ENCODE data around the gene ERMARD. TPM values are rescaled to one million over a fixed set of nuclear protein-coding genes. Genes with fewer than 3 reads are reported as not detected.

ERMARD gene
- total and polyA plus RNA-seq, 2 experiments from 2014 or later, result 15.6 to 22.0 TPM

- Histone ChIP-seq H3K4me3 (no peak overlapping the region), H3K27ac (no peak overlapping the region), H3K27me3 (replicated peaks; ENCODE audit: insufficient read depth) (no peaks in the 10 kb centered on the region; the same call in 1 of the 2 replicates), H3K9me3 (ENCODE audit: low read depth) (no peaks in the 10 kb centered on the region), H3K36me3 (ENCODE audit: low read depth) (no peaks in the 10 kb centered on the region), H3K4me2 (ENCODE audit: unreplicated experiment) (no peak overlapping the region), H3K9ac (no peak overlapping the region), H3K4me1 (ENCODE audit: insufficient read depth) (no peaks in the 10 kb centered on the region), H2AFZ (no peak overlapping the region), H3F3A (ENCODE audit: insufficient read depth) (no peaks in the 10 kb centered on the region), H4K20me1 (ENCODE audit: insufficient read depth) (no peaks in the 10 kb centered on the region), H3K9me2 (ENCODE audit: insufficient read depth) (no peaks in the 10 kb centered on the region), H3K79me2 (ENCODE audit: insufficient read depth) (no peaks in the 10 kb centered on the region)
- no peak for TF ChIP-seq EZH2 (IDR thresholded peaks at IDR 0.05; ENCODE audit: insufficient read depth, poor library complexity, severe bottlenecking)
- no peak for TF ChIP-seq EZH2phosphoT487 (IDR thresholded peaks at IDR 0.05; ENCODE audit: insufficient read depth, low read depth)
- in situ Hi-C loops (cut with MboI), result no loop called here
- no peak for DNase-seq
Measured at GRCh38 chr6:169741344-169741743, 10.1 kb upstream of the ERMARD start.

- in situ Hi-C loops (cut with MboI), result no loop called here
- no peaks in the 10 kb centered on the region for H3K36me3 ChIP-seq (ENCODE audit: low read depth)
- no peak for DNase-seq
- H3K9me3 ChIP-seq (ENCODE audit: low read depth), result no peaks in the 10 kb centered on the region
- no peaks in the 10 kb centered on the region for H3K9me2 ChIP-seq (ENCODE audit: insufficient read depth)
- H3K4me3 ChIP-seq, result no peak overlapping the region
- WGBS, 2 experiments (ENCODE audit: low coverage in 1 of 2, low lambda C conversion rate in 2 of 2, missing lambda C conversion rate in 2 of 2), result 55 to 58% methylated on average over 3 of the region's 3 CpGs
- no peak overlapping the region for H3K9ac ChIP-seq
- H3K4me1 ChIP-seq (ENCODE audit: insufficient read depth), result peaks cover 6% of the 10 kb centered on the region; the same call in 1 of the 2 replicates
- H3K27me3 ChIP-seq (replicated peaks; ENCODE audit: insufficient read depth), result no peaks in the 10 kb centered on the region
- 0 out of 2 replicates have a peak, but pooled peaks cover 4% of the 10 kb centered on the region for H3F3A ChIP-seq (ENCODE audit: insufficient read depth)
- H4K20me1 ChIP-seq (ENCODE audit: insufficient read depth), result no peaks in the 10 kb centered on the region
- H2AFZ ChIP-seq, result no peak overlapping the region
- TF ChIP-seq EZH2phosphoT487 (IDR thresholded peaks at IDR 0.05; ENCODE audit: insufficient read depth, low read depth) (no peak), EZH2 (IDR thresholded peaks at IDR 0.05; ENCODE audit: insufficient read depth, poor library complexity, severe bottlenecking) (no peak)
- H3K4me2 ChIP-seq (ENCODE audit: unreplicated experiment), result no peak overlapping the region
- peaks cover 8% of the 10 kb centered on the region for H3K79me2 ChIP-seq (ENCODE audit: insufficient read depth)
- no peak overlapping the region for H3K27ac ChIP-seq
Measured at GRCh38 chr6:169745405-169745804, 6.0 kb upstream of the ERMARD start.

DNA sequence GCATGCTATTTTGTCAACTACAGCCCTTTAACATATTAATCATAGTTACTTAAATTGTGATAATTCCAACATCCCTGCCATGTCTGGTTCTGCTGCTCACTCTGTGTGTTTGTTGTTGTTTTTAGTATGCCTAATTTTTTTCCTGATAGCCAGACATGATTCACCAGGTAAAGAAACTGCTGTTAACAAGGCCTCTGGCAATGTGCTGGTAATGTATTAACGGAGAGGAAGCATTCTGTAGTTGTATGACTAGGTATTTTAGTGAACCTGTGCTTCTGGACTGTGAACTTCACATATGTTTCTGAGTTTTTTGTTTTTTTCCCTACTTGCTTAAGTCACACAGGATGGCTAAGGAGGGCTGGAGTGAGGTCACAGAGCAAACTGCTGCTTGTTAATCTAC is 4.9 kb upstream of the ERMARD start:
- H2AFZ ChIP-seq, result no peak overlapping the region
- H3K79me2 ChIP-seq (ENCODE audit: insufficient read depth), result peaks cover 17% of the 10 kb centered on the region
- WGBS, 2 experiments (ENCODE audit: low coverage in 1 of 2, low lambda C conversion rate in 2 of 2, missing lambda C conversion rate in 2 of 2), result 94 to 100% methylated on average over 1 of the region's 1 CpG
- in situ Hi-C loops (cut with MboI), result no loop called here
- DNase-seq, result no peak
- 0 out of 2 replicates have a peak, but pooled peaks cover 4% of the 10 kb centered on the region for H3F3A ChIP-seq (ENCODE audit: insufficient read depth)
- H3K9me3 ChIP-seq (ENCODE audit: low read depth), result no peaks in the 10 kb centered on the region
- TF ChIP-seq EZH2 (IDR thresholded peaks at IDR 0.05; ENCODE audit: insufficient read depth, poor library complexity, severe bottlenecking) (no peak), EZH2phosphoT487 (IDR thresholded peaks at IDR 0.05; ENCODE audit: insufficient read depth, low read depth) (no peak)
- no peaks in the 10 kb centered on the region for H4K20me1 ChIP-seq (ENCODE audit: insufficient read depth)
- H3K9me2 ChIP-seq (ENCODE audit: insufficient read depth), result no peaks in the 10 kb centered on the region
- H3K4me1 ChIP-seq (ENCODE audit: insufficient read depth), result peaks cover 10% of the 10 kb centered on the region; the same call in 1 of the 2 replicates
- H3K4me2 ChIP-seq (ENCODE audit: unreplicated experiment), result no peak overlapping the region
- H3K9ac ChIP-seq, result no peak overlapping the region
- no peaks in the 10 kb centered on the region for H3K36me3 ChIP-seq (ENCODE audit: low read depth)
- no peak overlapping the region for H3K27ac ChIP-seq
- no peaks in the 10 kb centered on the region for H3K27me3 ChIP-seq (replicated peaks; ENCODE audit: insufficient read depth)
- no peak overlapping the region for H3K4me3 ChIP-seq

GRCh38 chr6:169752074-169752623 is 727 bp downstream of the ERMARD start:
- H3K27me3 ChIP-seq (replicated peaks; ENCODE audit: insufficient read depth), result no peaks in the 10 kb centered on the region
- in situ Hi-C loops (cut with MboI), result no loop called here
- 0 to 3% methylated on average over 18 to 19 of the region's 19 CpGs for WGBS, 2 experiments (ENCODE audit: low coverage in 1 of 2, low lambda C conversion rate in 2 of 2, missing lambda C conversion rate in 2 of 2)
- no peaks in the 10 kb centered on the region for H3K9me3 ChIP-seq (ENCODE audit: low read depth)
- H3K9me2 ChIP-seq (ENCODE audit: insufficient read depth), result no peaks in the 10 kb centered on the region
- TF ChIP-seq EZH2phosphoT487 (IDR thresholded peaks at IDR 0.05; ENCODE audit: insufficient read depth, low read depth) (no peak), EZH2 (IDR thresholded peaks at IDR 0.05; ENCODE audit: insufficient read depth, poor library complexity, severe bottlenecking) (no peak)
- H3K9ac ChIP-seq, result peak overlapping the region; percentile 97
- H3F3A ChIP-seq (ENCODE audit: insufficient read depth), result 0 out of 2 replicates have a peak, but pooled peaks cover 4% of the 10 kb centered on the region
- peak; percentile 49 for DNase-seq
- H3K36me3 ChIP-seq (ENCODE audit: low read depth), result 0 out of 2 replicates have a peak, but pooled peaks cover 4% of the 10 kb centered on the region
- peak overlapping the region; percentile 90 for H3K4me2 ChIP-seq (ENCODE audit: unreplicated experiment)
- H3K4me1 ChIP-seq (ENCODE audit: insufficient read depth), result peaks cover 17% of the 10 kb centered on the region
- H3K27ac ChIP-seq, result peak overlapping the region; percentile 92
- peaks cover 31% of the 10 kb centered on the region for H3K79me2 ChIP-seq (ENCODE audit: insufficient read depth)
- no peaks in the 10 kb centered on the region for H4K20me1 ChIP-seq (ENCODE audit: insufficient read depth)
- H2AFZ ChIP-seq, result peak overlapping the region; percentile 88
- H3K4me3 ChIP-seq, result peak overlapping the region; percentile 86
